Activated T-cell treated with anti-CD3 and anti-CD28 coated beads, Interleukin-2, amount 50 U/mL, for 48 hours (primary cell): ENCODE data around the gene GRK5.

Source experiments
- DNase-seq, 2 experiments: peaks; one replicate each; pipeline ENCODE4 v3.0.0-alpha.2; 2020

The GRK5 gene

DNA sequence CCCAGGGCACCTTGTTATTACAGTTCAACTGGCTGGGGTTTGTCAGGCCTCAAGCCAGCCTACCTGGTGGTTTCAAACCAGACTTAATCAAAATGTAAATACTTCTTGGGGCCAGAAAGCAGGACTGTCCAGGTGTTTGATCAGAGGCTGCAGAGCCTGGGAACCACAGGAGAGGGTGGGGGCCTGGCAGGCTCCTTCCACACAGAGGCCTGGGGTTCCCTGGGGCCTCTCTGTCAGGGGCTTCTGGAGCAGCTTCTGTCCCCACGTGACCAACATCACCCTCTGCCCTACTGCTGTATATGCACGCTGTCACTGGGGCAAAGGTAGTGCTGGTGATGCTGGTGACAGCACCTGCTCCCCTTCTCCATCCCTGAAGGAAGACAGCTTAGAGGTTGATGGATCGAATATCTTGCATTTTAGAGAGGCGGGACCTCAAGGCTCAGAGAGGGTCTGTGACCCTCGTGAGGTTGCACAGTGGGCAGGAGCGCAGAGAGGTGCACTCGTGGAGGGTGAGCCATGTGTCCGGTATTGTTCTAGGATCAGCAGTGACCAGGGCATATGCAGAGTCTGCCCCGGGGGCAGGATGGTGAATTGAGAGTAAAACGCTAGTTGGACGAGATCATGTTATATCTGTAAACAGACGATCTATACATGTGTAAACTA, 95.4 kb downstream of the GRK5 start:
- no peak for DNase-seq

DNA sequence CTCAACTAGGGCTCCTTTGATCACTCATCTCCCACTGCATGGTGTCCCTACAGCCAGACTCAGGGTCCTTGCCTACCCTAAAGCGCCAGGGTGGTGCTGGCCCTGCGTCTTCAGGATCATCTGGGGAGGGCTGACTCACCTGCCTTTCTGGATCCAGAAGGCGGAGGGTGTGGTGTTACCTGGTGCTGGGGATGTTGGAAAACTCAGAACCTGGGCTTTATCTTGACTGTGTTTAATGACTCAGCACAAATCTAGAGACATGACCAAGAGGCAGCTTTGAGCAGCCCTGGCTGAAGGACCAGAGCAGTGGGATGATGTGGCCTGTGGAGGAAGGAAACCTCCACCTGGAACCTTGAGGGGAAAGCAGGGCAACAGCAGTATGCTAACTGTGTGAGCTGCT, 96.5 kb downstream of the GRK5 start:
- DNase-seq = no peak

DNA sequence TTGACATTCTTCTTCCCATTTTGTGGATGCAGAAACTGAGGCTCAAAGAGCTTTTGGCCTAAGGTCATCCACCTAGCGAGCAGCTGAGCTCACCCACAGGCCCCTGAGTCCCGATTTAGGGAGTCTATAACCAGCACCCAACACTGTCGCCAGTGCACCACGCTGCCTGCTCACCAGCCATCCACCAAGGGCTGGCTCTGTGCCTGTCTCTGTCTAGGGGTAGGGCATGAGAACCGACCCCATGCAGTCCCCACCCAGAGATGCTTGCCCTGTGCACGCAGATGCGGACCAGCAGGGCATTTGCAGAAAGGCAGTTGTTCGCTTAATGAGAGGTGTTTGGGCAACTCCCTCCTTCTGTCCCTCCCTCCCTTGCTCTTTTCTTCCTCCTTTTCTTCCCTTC, 97.2 kb downstream of the GRK5 start:
- no peak for DNase-seq

GRCh38 chr10:119305860-119306513, 98.6 kb downstream of the GRK5 start:
- DNase-seq = peak; percentile 90 to 91

GRCh38 chr10:119306514-119306951, 99.2 kb downstream of the GRK5 start:
- peak; percentile 78 to 80 for DNase-seq

DNA sequence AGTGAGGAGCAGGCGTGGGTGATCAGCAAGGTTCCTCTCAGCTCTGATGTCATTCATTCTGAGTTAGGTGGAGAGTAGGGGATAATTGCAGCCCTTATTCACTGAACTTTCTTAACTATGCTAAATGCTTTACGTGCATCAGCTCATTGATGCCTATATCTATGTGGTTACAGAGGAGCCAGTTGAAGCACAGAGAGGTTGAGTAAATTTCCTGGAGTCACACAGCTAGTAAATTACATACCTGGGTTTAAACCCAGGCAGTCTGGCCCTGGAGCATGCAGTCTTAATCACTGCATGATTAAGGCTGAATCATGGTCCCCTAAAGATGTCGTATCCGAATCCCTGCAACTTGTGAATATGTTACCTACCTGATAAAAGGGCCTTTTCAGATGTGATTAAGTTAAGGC, 99.6 kb downstream of the GRK5 start:
- DNase-seq = peak in 1 of 2 experiments; percentile 52

DNA sequence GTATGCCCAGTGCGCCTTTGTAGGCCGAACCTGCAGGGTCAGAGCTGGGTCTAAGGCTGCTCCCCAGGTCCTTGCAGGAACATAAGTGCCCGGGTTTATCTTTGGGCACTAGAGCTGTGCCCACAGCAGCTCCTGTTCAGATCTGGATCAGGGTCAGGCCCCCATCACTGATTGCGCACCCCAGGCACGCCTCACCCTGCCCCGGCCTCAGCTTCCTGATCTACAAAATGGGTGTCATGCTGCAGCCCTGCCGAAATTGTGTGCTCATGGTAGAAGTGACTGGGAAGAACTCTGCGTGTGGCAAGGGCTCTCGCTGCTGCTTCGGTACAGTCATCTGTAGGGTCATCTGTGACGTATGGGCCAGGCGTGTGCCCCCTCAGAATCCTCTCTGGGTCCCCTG, 100.7 kb downstream of the GRK5 start:
- no peak for DNase-seq

DNA sequence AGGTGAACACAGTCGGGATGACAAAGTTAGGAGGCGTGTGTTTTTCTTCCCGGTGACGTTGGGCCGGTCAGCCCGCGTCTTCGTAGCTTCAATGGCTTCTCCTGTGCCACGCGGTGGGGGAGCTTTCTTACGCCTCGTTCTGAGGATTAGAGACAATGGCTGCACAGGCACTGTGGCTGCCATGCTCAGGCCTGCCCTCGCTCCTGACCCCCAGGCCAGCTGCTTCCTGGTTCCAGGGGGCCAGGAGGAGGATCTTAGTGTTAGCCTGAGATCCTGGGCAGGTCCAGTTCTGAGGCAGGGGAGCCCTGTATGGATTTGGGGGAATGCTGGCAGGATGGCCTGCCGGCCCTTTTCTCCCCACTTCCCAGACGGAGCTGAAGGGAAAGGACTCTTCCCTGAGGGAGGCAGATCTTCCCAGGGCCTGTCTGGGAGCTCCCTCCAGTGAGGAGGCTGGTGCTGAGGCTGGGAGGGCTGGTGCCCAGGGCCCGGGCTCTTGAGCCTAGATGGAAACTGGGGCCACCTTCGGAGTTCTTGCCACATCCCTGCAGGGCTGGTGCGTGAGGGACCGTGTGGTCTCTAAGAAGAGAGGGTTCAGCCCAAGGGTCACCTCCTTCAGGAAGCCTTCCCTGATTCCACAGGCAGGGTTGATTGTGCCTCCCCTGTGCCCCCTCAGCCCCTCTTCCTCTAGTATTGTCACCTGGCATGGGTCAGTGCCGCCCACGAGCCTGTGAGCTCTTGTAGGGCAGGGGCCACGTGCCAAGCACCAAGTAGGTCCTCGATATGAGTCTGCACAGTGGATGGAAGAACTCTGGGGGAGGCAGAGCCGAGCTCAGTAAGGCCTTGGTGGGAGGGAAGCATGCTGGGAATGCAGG, 101.4 kb downstream of the GRK5 start:
- no peak for DNase-seq

DNA sequence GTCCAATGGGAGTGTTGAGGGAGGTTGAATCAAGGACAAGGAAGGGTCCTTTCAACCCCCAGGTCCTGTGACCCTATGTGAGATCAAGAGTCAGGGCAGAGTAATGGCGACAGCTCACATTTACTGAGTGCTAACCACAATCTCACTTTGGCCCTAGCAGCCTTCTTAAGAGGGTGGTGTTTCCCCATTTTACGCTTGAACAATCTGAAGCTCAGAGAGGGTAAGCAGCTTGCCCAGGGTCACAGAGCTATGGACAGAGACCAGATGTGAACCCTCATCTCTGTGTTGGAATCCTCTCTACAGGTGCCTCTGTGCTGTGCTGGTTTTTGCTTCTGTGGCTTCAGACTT, 102.0 kb downstream of the GRK5 start:
- DNase-seq = no peak

- DNase-seq = no peak
These were observed 103.4 kb downstream of the GRK5 start for GRCh38 chr10:119310806-119311205.

DNA sequence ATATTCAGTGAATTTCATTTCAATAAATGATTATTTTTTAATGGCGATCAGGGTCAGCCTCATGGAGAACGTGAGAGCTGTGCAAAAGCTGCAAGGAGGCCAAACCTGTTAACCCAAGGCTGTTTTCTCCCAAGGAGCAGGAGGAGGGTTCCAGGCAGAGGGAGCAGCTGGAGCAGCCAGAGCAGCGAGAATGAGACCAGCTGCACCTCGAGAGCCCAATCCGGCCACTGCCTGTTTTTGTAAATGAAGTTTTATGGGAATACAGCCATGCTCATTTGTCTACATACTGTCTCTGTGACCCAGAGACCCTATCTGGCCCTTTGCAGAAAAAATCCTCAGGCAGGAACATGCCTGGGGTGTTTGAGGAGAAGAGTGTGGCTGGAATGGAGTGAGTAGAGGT, 104.9 kb downstream of the GRK5 start:
- no peak for DNase-seq

- no peak for DNase-seq
These were observed 105.7 kb downstream of the GRK5 start for GRCh38 chr10:119313024-119313423.

DNA sequence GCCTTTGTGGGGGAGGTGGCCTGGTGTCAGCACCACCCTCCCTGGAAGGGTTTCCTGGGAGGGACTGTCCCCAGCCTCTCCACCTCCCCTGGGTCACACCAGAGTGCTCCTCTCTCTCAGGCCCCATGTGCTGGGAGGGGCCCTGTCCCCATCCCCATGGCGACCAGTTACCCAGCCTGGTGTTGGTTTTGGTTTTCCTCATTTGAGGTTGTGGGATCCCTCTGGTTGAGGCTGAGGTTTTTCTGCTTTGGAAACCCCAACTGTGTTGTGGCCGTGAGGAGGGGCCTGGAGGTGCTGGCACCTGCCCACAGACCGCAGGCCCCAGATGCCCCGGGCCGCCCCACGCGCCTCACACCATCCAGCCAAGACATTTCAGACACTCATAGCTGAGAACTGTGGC, 106.3 kb downstream of the GRK5 start:
- peak; percentile 82 to 86 for DNase-seq

GRCh38 chr10:119314061-119314460, 106.7 kb downstream of the GRK5 start:
- no peak for DNase-seq

GRCh38 chr10:119314486-119314885, 107.1 kb downstream of the GRK5 start:
- DNase-seq = no peak

GRCh38 chr10:119315128-119316001, 108.0 kb downstream of the GRK5 start:
- DNase-seq = peak; percentile 86 to 88

- no peak for DNase-seq
These were observed 108.6 kb downstream of the GRK5 start for GRCh38 chr10:119316002-119316358.

GRCh38 chr10:119316729-119317097, 109.3 kb downstream of the GRK5 start:
- no peak for DNase-seq

DNA sequence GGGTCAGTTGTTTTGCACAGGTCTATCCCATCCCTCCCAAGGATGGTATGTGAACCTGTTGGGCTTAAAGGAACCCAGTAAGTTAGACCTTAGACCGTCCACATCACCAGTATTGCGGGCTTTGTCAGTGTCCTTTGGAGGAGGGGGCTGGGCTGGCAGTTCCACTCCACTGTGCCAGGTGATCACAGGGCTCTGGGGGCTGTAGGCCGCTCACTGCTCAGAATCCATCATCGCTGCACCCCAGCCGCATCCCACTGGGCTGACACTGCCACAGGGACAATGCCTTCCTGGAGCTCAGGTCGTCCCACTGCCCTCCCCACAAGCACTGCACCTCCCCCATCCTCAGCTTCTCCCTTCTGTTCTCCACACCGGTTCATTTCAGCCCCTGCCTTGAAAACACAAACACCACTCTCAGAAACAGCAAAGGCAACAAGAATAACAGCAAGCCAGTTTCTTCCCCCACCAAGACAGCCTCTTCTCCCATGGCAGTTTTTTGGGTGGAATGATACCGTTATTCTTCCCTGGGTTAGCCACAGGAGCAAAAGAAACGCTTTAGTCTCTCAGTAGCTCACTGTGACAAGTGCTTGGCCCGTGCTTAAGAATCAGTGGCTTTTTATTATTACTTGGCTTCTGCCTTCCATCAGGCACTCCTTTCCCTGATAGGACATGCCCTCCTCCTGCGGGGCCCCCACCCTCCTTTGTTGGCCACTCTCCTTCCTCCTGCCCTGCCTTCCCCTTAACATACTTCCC, 111.2 kb downstream of the GRK5 start:
- no peak for DNase-seq

GRCh38 chr10:119319161-119319919, 112.0 kb downstream of the GRK5 start:
- no peak for DNase-seq

GRCh38 chr10:119319920-119320258, 112.5 kb downstream of the GRK5 start:
- DNase-seq = no peak

DNA sequence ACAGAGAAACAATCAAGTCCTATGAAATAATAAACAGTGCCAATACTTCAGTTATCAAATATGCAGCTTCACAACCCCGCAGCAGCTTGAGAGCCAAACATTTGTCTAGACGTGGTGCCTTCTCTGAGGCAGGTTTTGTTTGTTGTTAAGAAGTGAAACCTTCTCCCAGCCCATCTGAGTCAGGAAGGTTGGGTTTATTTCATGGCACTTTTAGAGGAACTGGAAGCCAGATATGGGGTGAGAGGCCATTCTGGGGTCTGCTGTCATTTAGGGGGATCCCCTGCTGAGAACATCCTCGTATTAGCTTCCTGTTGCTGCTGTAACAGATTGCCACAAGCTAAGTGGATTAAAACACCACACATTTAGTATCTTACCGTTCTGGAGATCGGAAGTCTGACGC, 113.6 kb downstream of the GRK5 start:
- DNase-seq = no peak
